Heart left ventricle (tissue), 13 donors: ENCODE measurements around the gene PDE6C.

Source experiments
- CTCF ChIP-seq, 12 donors: fragments of 200-600 bp; sonication (generic) in 4 of 12; IDR thresholded peaks; one replicate each; pipeline versions ENCODE4 v1.5.0 to v1.8.0; 2018 to 2022; ENCODE audit warnings: antibody characterized with exemption in 12 of 12, mild to moderate bottlenecking in 5 of 12
- POLR2A ChIP-seq, 2 donors: fragments of 450-650 bp; IDR thresholded peaks; one replicate each; pipeline ENCODE4 v1.6.1; 2017; ENCODE audit warnings: antibody characterized with exemption in 2 of 2, mild to moderate bottlenecking in 2 of 2, moderate library complexity in 2 of 2
- donor health status: ischemic (EF 13 %, LVEDD 7.1; RV severe dilation, severe dysfunction).
- donor health status: DM: no; HTN: yes; CAD: no.
- donor health status: DM: no; HTN: no; CAD: no.
- donor health status: ischemic (EF 25% LVEDD 6.9; RV normal size, moderate dysfunction).
- donor health status: ischemic (EF 25% LVEDD 5.7; RV mildly dilated, moderate dysfunction).
- donor health status: ischemic (EF 35%, LVEDD 5.7; RV mildly dilated, moderate dysfunction).
- donor health status: nonischemic (EF 11% LVEDD 7.7; RV severe dilation, severe dysfunction).
- donor health status: DM: yes; HTN: yes; CAD: no.
- donor health status: PGD.
- donor health status: ischemic (EF 29% LVEDD 5.4; RV normal size, mild dysfunction).
- donor health status: nonischemic (EF 23%, LVEDD 6.1; RV moderate dilation, normal function).

- TF ChIP-seq CTCF (IDR thresholded peaks at IDR 0.05) (no peak), POLR2A (IDR thresholded peaks at IDR 0.05) (no peak)
Measured at GRCh38 chr10:93593749-93594148, 18.6 kb upstream of the PDE6C start.
